ENCODE results near the gene TMEM52. TPM values are rescaled to one million over a fixed set of nuclear protein-coding genes. Genes with fewer than 3 reads are reported as not detected.

The TMEM52 gene
- total RNA-seq, 1 donor from 2014 or later, result 0.67 TPM

GRCh38 chr1:1881727-1882126, 37.4 kb downstream of the TMEM52 start:
- H3K27ac Mint-ChIP-seq (ENCODE audit: unreplicated experiment), result peak overlapping the region; percentile 80
- TF ChIP-seq CTCF (IDR thresholded peaks at IDR 0.05), result no peak
- peaks cover 5% of the 10 kb centered on the region for H3K36me3 Mint-ChIP-seq (ENCODE audit: low read depth)
- no peaks in the 10 kb centered on the region for H3K27me3 Mint-ChIP-seq (ENCODE audit: low read depth)
- no peaks in the 10 kb centered on the region for H3K9me3 Mint-ChIP-seq (ENCODE audit: low read depth)
- DNase-seq (ENCODE audit: low spot score), result no peak
- no peak overlapping the region for H3K4me3 Mint-ChIP-seq (ENCODE audit: unreplicated experiment)
- peaks cover 69% of the 10 kb centered on the region for H3K4me1 Mint-ChIP-seq (ENCODE audit: low read depth)

- Mint-ChIP-seq H3K4me3 (ENCODE audit: unreplicated experiment) (no peak overlapping the region), H3K9me3 (ENCODE audit: low read depth) (no peaks in the 10 kb centered on the region), H3K27me3 (ENCODE audit: low read depth) (no peaks in the 10 kb centered on the region), H3K36me3 (ENCODE audit: low read depth) (peaks cover 6% of the 10 kb centered on the region), H3K4me1 (ENCODE audit: low read depth) (peaks cover 73% of the 10 kb centered on the region), H3K27ac (ENCODE audit: unreplicated experiment) (peak overlapping the region; percentile 80)
- TF ChIP-seq CTCF (IDR thresholded peaks at IDR 0.05), result no peak
- DNase-seq (ENCODE audit: low spot score), result no peak
These were observed 38.3 kb downstream of the TMEM52 start for GRCh38 chr1:1880617-1881312.

- H3K4me3 Mint-ChIP-seq (ENCODE audit: unreplicated experiment), result no peak overlapping the region
- H3K27ac Mint-ChIP-seq (ENCODE audit: unreplicated experiment), result peak overlapping the region; percentile 17
- no peaks in the 10 kb centered on the region for H3K27me3 Mint-ChIP-seq (ENCODE audit: low read depth)
- peaks cover 10% of the 10 kb centered on the region for H3K36me3 Mint-ChIP-seq (ENCODE audit: low read depth)
- TF ChIP-seq CTCF (IDR thresholded peaks at IDR 0.05), result no peak
- no peaks in the 10 kb centered on the region for H3K9me3 Mint-ChIP-seq (ENCODE audit: low read depth)
- H3K4me1 Mint-ChIP-seq (ENCODE audit: low read depth), result peaks cover 78% of the 10 kb centered on the region
- DNase-seq (ENCODE audit: low spot score), result no peak
These were observed 39.1 kb downstream of the TMEM52 start for GRCh38 chr1:1879942-1880341.

- H3K4me3 Mint-ChIP-seq (ENCODE audit: unreplicated experiment), result no peak overlapping the region
- DNase-seq (ENCODE audit: low spot score), result no peak
- no peak for TF ChIP-seq CTCF (IDR thresholded peaks at IDR 0.05)
- H3K9me3 Mint-ChIP-seq (ENCODE audit: low read depth), result no peaks in the 10 kb centered on the region
- no peaks in the 10 kb centered on the region for H3K27me3 Mint-ChIP-seq (ENCODE audit: low read depth)
- peaks cover 12% of the 10 kb centered on the region for H3K36me3 Mint-ChIP-seq (ENCODE audit: low read depth)
- peaks cover 77% of the 10 kb centered on the region for H3K4me1 Mint-ChIP-seq (ENCODE audit: low read depth)
- no peak overlapping the region for H3K27ac Mint-ChIP-seq (ENCODE audit: unreplicated experiment)
These were observed 41.1 kb downstream of the TMEM52 start for GRCh38 chr1:1877865-1878436.

- Mint-ChIP-seq H3K9me3 (ENCODE audit: low read depth) (no peaks in the 10 kb centered on the region), H3K27ac (ENCODE audit: unreplicated experiment) (peak overlapping the region; percentile 67), H3K27me3 (ENCODE audit: low read depth) (no peaks in the 10 kb centered on the region), H3K4me1 (ENCODE audit: low read depth) (peaks cover 77% of the 10 kb centered on the region), H3K36me3 (ENCODE audit: low read depth) (peaks cover 12% of the 10 kb centered on the region), H3K4me3 (ENCODE audit: unreplicated experiment) (no peak overlapping the region)
- DNase-seq (ENCODE audit: low spot score), result no peak
- TF ChIP-seq CTCF (IDR thresholded peaks at IDR 0.05), result no peak
These were observed 42.6 kb downstream of the TMEM52 start for GRCh38 chr1:1876335-1876930.
